ENCODE data around the gene SMC5. TPM values are rescaled to one million over a fixed set of nuclear protein-coding genes. Genes with fewer than 3 reads are reported as not detected.

The SMC5 gene
- total and polyA plus RNA-seq, 12 donors = 6.9 to 16.4 (median 12.5) TPM

DNA sequence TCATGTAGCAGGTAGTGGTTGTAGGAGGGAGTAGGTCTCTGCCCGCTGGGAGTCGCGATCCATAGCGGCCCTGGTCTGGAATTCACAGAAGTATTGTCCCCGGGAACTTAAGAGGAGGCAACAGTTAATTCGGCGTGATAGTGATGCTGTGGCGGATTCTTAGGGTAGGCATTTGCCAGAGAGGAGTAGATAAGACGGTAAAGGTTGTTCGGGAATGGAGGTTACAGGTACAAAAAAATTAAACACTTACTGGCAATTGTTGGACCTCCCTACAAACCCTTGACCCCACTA lies 679 bp downstream of the SMC5 start:
- TF ChIP-seq, protein P1, sequence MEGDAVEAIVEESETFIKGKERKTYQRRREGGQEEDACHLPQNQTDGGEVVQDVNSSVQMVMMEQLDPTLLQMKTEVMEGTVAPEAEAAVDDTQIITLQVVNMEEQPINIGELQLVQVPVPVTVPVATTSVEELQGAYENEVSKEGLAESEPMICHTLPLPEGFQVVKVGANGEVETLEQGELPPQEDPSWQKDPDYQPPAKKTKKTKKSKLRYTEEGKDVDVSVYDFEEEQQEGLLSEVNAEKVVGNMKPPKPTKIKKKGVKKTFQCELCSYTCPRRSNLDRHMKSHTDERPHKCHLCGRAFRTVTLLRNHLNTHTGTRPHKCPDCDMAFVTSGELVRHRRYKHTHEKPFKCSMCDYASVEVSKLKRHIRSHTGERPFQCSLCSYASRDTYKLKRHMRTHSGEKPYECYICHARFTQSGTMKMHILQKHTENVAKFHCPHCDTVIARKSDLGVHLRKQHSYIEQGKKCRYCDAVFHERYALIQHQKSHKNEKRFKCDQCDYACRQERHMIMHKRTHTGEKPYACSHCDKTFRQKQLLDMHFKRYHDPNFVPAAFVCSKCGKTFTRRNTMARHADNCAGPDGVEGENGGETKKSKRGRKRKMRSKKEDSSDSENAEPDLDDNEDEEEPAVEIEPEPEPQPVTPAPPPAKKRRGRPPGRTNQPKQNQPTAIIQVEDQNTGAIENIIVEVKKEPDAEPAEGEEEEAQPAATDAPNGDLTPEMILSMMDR (IDR thresholded peaks at IDR 0.05) = no peak
- intact Hi-C loops (cut with DNase I) = loop anchor here in 3 of 10 donors (5.0 to 10.0 kb wide), 5 partner anchors 135 to 505 kb away; no protein-coding TSS in a partner anchor
- Histone ChIP-seq H3K36me3 (peaks cover 0 to 33% (median 8%) of the 10 kb centered on the region in 9 donors), H3K4me3 (peak overlapping the region; percentile 68 to 87 (median 82)), H3K27me3 (no peaks in the 10 kb centered on the region), H3K27ac (peak overlapping the region in 9 of 10 donors; percentile 82 to 98 (median 93)), H3K4me1 (peaks cover 0 to 66% (median 60%) of the 10 kb centered on the region in 9 donors), H3K9me3 (no peaks in the 10 kb centered on the region)
- DNase-seq (no peak), ATAC-seq (no peak)
- 1 to 2% methylated on average over 10 of the region's 10 CpGs for WGBS, 2 donors

DNA sequence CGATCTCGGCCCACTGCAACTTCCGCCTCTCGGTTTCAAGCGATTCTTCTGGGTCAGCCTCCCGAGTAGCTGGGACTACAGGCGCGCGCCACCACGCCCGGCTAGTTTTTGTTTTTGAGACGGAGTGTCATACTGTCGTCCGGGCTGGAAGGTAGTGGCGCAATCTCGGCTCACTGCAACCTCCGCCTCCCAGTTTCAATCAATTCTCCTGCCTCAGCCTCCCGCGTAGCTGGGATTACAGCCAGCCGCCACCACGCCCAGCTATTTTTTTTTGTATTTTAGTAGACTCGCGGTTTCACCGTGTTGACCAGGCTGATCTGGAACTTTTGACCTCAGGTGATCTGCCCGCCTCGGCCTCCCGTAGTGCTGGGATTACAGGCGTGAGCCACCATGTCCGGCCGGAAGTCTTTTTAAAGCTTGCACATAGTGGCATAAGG lies 1.2 kb downstream of the SMC5 start:
- H3K27me3 ChIP-seq = no peaks in the 10 kb centered on the region
- H3K36me3 ChIP-seq = peaks cover 0 to 39% (median 13%) of the 10 kb centered on the region in 9 donors
- no peaks in the 10 kb centered on the region for H3K9me3 ChIP-seq
- intact Hi-C loops (cut with DNase I) = loop anchor here in 2 of 10 donors (5.0 to 10.0 kb wide), 3 partner anchors 65 to 342 kb away; partner anchors contain the start of gene KLF9 (in 1 of the 2)
- 94 to 95% methylated on average over 30 of the region's 30 CpGs for WGBS, 2 donors
- no peak for DNase-seq
- peaks cover 0 to 66% (median 60%) of the 10 kb centered on the region in 9 donors for H3K4me1 ChIP-seq
- H3K27ac ChIP-seq = peak overlapping the region in 2 of 10 donors; percentile 93
- TF ChIP-seq, protein P1 (IDR thresholded peaks at IDR 0.05) = no peak
- no peak for ATAC-seq
- peak overlapping the region; percentile 68 to 87 (median 82) for H3K4me3 ChIP-seq

- no peaks in the 10 kb centered on the region for H3K27me3 ChIP-seq
- H3K36me3 ChIP-seq = peaks cover 0 to 44% (median 19%) of the 10 kb centered on the region in 9 donors
- no peaks in the 10 kb centered on the region for H3K9me3 ChIP-seq
- intact Hi-C loops (cut with DNase I) = loop anchor here in 2 of 10 donors (5.0 to 10.0 kb wide), 3 partner anchors 64 to 342 kb away; partner anchors contain the start of gene KLF9 (in 1 of the 2)
- 95 to 96% methylated on average over 8 of the region's 8 CpGs for WGBS, 2 donors
- peaks cover 0 to 67% (median 60%) of the 10 kb centered on the region in 9 donors for H3K4me1 ChIP-seq
- TF ChIP-seq, protein P1 (IDR thresholded peaks at IDR 0.05) = no peak
- peak overlapping the region in 5 of 10 donors; percentile 69 to 86 (median 82) for H3K4me3 ChIP-seq
- peak overlapping the region in 2 of 10 donors; percentile 22 to 33 for H3K27ac ChIP-seq
- DNase-seq = no peak
- no peak for ATAC-seq
Observed at GRCh38 chr9:70260606-70261005, 1.8 kb downstream of the SMC5 start.

DNA sequence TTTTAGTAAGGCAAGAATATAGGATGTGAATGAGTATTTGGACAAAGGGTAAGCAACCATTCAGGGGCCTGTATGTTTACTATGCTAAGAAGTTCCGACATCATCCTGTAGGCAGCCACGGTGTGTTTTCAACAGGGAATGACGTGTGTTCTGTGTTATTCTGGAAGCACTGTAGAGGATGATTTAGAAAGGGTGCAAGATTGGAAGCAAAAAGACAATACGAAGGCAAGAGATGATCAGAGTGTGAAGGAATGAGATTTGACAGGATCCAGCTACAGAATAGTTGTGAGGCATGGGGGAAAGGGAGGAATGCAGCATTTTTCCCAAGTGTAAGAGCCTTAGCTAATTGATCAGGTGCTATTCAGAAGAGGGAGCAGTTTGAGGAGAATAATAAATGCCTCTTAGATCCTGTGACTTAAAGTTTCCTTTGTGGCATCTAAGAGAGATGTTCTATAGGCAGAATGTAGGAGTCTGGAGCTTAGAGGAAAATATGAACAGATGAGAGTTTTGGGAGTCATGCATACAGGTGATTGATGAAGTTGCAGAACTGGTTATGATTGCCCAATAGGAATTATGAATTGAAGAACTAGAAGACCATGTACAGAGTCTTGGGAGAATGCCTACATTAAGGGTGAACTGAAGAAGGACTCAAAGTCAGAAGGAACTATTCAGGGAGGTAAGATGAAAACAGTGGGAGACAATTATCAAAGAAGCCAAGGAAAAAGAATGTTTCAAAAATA lies 2.5 kb downstream of the SMC5 start:
- peak overlapping the region in 2 of 10 donors; percentile 2 to 22 for H3K27ac ChIP-seq
- H3K36me3 ChIP-seq = peaks cover 0 to 51% (median 19%) of the 10 kb centered on the region in 9 donors
- DNase-seq (no peak), ATAC-seq (no peak)
- intact Hi-C loops (cut with DNase I) = loop anchor here in 2 of 10 donors (5.0 to 10.0 kb wide), 3 partner anchors 64 to 341 kb away; partner anchors contain the start of gene KLF9 (in 1 of the 2)
- TF ChIP-seq, protein P1 (IDR thresholded peaks at IDR 0.05) = no peak
- H3K27me3 ChIP-seq = no peaks in the 10 kb centered on the region
- peak overlapping the region in 1 of 10 donors; percentile 82 for H3K4me3 ChIP-seq
- WGBS, 2 donors = 58 to 67% methylated on average over 4 of the region's 4 CpGs
- H3K9me3 ChIP-seq = no peaks in the 10 kb centered on the region
- H3K4me1 ChIP-seq = peaks cover 0 to 67% (median 60%) of the 10 kb centered on the region in 9 donors

Data from heart right ventricle (tissue), 16 donors.